HepG2 (cell line): ENCODE results near the gene CFAP45.

Experiments used
- HDAC2 ChIP-seq: sonication (generic); formaldehyde crosslinking; IDR thresholded peaks from 2 replicates; pipeline ENCODE4 v1.4.0; 2020; ENCODE audit warnings: missing genetic modification reagents
- HNRNPK ChIP-seq: fragments of 200-400 bp; formaldehyde crosslinking; IDR thresholded peaks from 2 replicates; pipeline ENCODE4 v1.6.1; 2018; ENCODE audit warnings: low read length, low read depth, moderate library complexity, mild to moderate bottlenecking; ENCODE audit not compliant: poor library complexity, severe bottlenecking
- ZNF367 ChIP-seq: sonication (generic); formaldehyde crosslinking; IDR thresholded peaks from 2 replicates; pipeline ENCODE4 v1.4.0; 2020; ENCODE audit warnings: missing genetic modification reagents, borderline replicate concordance
- TF ChIP-seq, protein P1 (sequence below): sonication (generic); formaldehyde crosslinking; IDR thresholded peaks from 2 replicates; pipeline ENCODE4 v1.4.0; 2020; ENCODE audit warnings: missing genetic modification reagents

DNA sequence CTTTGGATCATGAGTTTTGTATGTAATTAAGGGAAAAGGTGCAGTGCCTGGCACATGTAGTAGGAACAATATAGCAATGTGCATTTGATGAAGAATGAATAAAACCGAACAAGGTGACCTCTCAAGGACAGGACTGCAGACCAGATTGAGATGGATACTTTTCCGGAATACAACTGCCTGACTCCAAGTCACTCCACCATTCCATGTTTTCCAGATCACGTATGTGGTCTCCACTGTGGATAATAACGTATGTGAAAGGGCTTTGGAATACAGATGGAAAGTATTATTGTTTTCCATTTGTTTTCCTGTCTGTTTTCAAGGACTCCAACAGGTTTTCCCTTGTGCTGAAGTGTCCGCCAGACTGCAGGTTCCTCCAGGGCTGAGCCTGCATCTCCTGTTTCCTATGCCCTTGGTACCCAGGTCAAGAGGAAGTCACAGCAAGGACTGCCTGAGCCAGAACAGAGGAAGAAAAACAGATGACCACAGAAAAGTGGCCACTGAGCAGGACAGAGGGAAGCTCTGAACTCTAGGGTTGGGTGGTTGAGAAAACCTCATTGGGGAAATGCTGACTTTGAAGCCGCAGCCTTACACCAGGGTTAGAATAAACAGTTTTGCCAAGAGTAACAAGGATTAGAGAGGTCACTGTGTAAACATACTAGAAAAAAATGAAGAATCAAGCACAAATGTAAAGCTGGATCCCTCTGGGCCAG is 4.0 kb downstream of the CFAP45 start:
- no peak for TF ChIP-seq HNRNPK
- TF ChIP-seq ZNF367 (CRISPR knock-in tag), result no peak
- TF ChIP-seq, protein P1, sequence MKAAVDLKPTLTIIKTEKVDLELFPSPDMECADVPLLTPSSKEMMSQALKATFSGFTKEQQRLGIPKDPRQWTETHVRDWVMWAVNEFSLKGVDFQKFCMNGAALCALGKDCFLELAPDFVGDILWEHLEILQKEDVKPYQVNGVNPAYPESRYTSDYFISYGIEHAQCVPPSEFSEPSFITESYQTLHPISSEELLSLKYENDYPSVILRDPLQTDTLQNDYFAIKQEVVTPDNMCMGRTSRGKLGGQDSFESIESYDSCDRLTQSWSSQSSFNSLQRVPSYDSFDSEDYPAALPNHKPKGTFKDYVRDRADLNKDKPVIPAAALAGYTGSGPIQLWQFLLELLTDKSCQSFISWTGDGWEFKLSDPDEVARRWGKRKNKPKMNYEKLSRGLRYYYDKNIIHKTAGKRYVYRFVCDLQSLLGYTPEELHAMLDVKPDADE (CRISPR knock-in tag), result no peak
- no peak for TF ChIP-seq HDAC2 (CRISPR knock-in tag)
